ENCODE measurements around the gene TMEM234. TPM values are rescaled to one million over a fixed set of nuclear protein-coding genes. Genes with fewer than 3 reads are reported as not detected.

The TMEM234 gene
- total and polyA plus RNA-seq, 2 donors from 2014 or later = 20.5 to 39.4 TPM

GRCh38 chr1:32200226-32201010 lies 21.7 kb downstream of the TMEM234 start, which contains the start of gene CCDC28B:
TSS of gene CCDC28B (plus strand) at chr1:32200595. CDS start at chr1:32201936, 1,341 bp downstream.
- Histone ChIP-seq H3K4me3 (ENCODE audit: low read length in 3 of 3) (peak within 1 kb of the TSS; percentile 66 to 86 (median 79)), H3K27ac (ENCODE audit: low read depth in 2 of 2, low read length in 2 of 2) (peak within 1 kb of the TSS; percentile 82 to 84), H3K4me1 (ENCODE audit: control insufficient read depth in 2 of 3, insufficient read depth in 2 of 3, low read depth in 1 of 3, low read length in 3 of 3) (peaks cover 4 to 15% (median 15%) of the 10 kb centered on the region in 3 donors), H3K27me3 (ENCODE audit: control insufficient read depth, insufficient read depth, low read length) (no peaks in the 10 kb centered on the region), H3K9ac (ENCODE audit: low read length in 3 of 3) (peak within 1 kb of the TSS; percentile 15 to 77 (median 74)), H3K9me3 (ENCODE audit: control insufficient read depth in 2 of 3, insufficient read depth in 1 of 3, low read length in 3 of 3) (no peaks in the 10 kb centered on the region), H3K36me3 (ENCODE audit: control insufficient read depth in 2 of 3, insufficient read depth in 3 of 3, low read length in 3 of 3) (peaks cover 0 to 14% (median 8%) of the 10 kb centered on the region in 3 donors)
- no peak for TF ChIP-seq CTCF (IDR thresholded peaks at IDR 0.05; ENCODE audit: borderline replicate concordance, extremely low read depth, insufficient read depth)
- intact Hi-C loops (cut with DNase I) = no loop called here
- FAIRE-seq (no peak), DNase-seq (peak; percentile 77 to 91 (median 88))

GRCh38 chr1:32199717-32200072 lies 22.5 kb downstream of the TMEM234 start:
- H3K9me3 ChIP-seq (ENCODE audit: control insufficient read depth in 2 of 3, insufficient read depth in 1 of 3, low read length in 3 of 3) = no peaks in the 10 kb centered on the region
- no peaks in the 10 kb centered on the region for H3K27me3 ChIP-seq (ENCODE audit: control insufficient read depth, insufficient read depth, low read length)
- TF ChIP-seq CTCF (IDR thresholded peaks at IDR 0.05; ENCODE audit: borderline replicate concordance, extremely low read depth, insufficient read depth) = no peak
- peak overlapping the region; percentile 66 to 86 (median 79) for H3K4me3 ChIP-seq (ENCODE audit: low read length in 3 of 3)
- intact Hi-C loops (cut with DNase I) = no loop called here
- H3K27ac ChIP-seq (ENCODE audit: low read depth in 2 of 2, low read length in 2 of 2) = peak overlapping the region in 1 of 2 donors; percentile 84
- peak overlapping the region in 2 of 3 donors; percentile 74 for H3K9ac ChIP-seq (ENCODE audit: low read length in 3 of 3)
- FAIRE-seq (no peak), DNase-seq (peak in 1 of 5 donors; percentile 69)
- peaks cover 0 to 21% (median 10%) of the 10 kb centered on the region in 3 donors for H3K36me3 ChIP-seq (ENCODE audit: control insufficient read depth in 2 of 3, insufficient read depth in 3 of 3, low read length in 3 of 3)
- H3K4me1 ChIP-seq (ENCODE audit: control insufficient read depth in 2 of 3, insufficient read depth in 2 of 3, low read depth in 1 of 3, low read length in 3 of 3) = peaks cover 4 to 13% (median 10%) of the 10 kb centered on the region in 3 donors

GRCh38 chr1:32199043-32199716 lies 23.0 kb downstream of the TMEM234 start:
- no peaks in the 10 kb centered on the region for H3K9me3 ChIP-seq (ENCODE audit: control insufficient read depth in 2 of 3, insufficient read depth in 1 of 3, low read length in 3 of 3)
- intact Hi-C loops (cut with DNase I) = no loop called here
- peaks cover under 1 to 26% (median 14%) of the 10 kb centered on the region in 3 donors for H3K36me3 ChIP-seq (ENCODE audit: control insufficient read depth in 2 of 3, insufficient read depth in 3 of 3, low read length in 3 of 3)
- peak overlapping the region in 1 of 2 donors; percentile 11 for H3K27ac ChIP-seq (ENCODE audit: low read depth in 2 of 2, low read length in 2 of 2)
- no peak for TF ChIP-seq CTCF (IDR thresholded peaks at IDR 0.05; ENCODE audit: borderline replicate concordance, extremely low read depth, insufficient read depth)
- no peak overlapping the region for H3K4me3 ChIP-seq (ENCODE audit: low read length in 3 of 3)
- FAIRE-seq (no peak), DNase-seq (peak in 1 of 5 donors; percentile 38)
- H3K27me3 ChIP-seq (ENCODE audit: control insufficient read depth, insufficient read depth, low read length) = no peaks in the 10 kb centered on the region
- no peak overlapping the region for H3K9ac ChIP-seq (ENCODE audit: low read length in 3 of 3)
- H3K4me1 ChIP-seq (ENCODE audit: control insufficient read depth in 2 of 3, insufficient read depth in 2 of 3, low read depth in 1 of 3, low read length in 3 of 3) = peaks cover 4 to 11% (median 10%) of the 10 kb centered on the region in 3 donors
